ENCODE measurements around the gene NFIB. TPM values are rescaled to one million over a fixed set of nuclear protein-coding genes. Genes with fewer than 3 reads are reported as not detected.

Gene NFIB
- total RNA-seq, 1 donor from 2014 or later: 76.4 TPM

GRCh38 chr9:14158136-14158813, 155.7 kb downstream of the NFIB start:
- Mint-ChIP-seq H3K36me3 (peaks cover 20% of the 10 kb centered on the region), H3K4me3 (no peak overlapping the region), H3K9me3 (no peaks in the 10 kb centered on the region), H3K27me3 (no peaks in the 10 kb centered on the region), H3K27ac (no peak overlapping the region), H3K4me1 (ENCODE audit: unreplicated experiment) (peaks cover 32% of the 10 kb centered on the region)
- TF ChIP-seq CTCF (conservative IDR thresholded peaks at IDR 0.05): no peak
- DNase-seq (ENCODE audit: extremely low spot score, unreplicated experiment): no peak

- no peak for DNase-seq (ENCODE audit: extremely low spot score, unreplicated experiment)
- H3K27me3 Mint-ChIP-seq: no peaks in the 10 kb centered on the region
- peaks cover 20% of the 10 kb centered on the region for H3K36me3 Mint-ChIP-seq
- H3K4me1 Mint-ChIP-seq (ENCODE audit: unreplicated experiment): peaks cover 42% of the 10 kb centered on the region
- H3K9me3 Mint-ChIP-seq: no peaks in the 10 kb centered on the region
- TF ChIP-seq CTCF (conservative IDR thresholded peaks at IDR 0.05): no peak
- H3K27ac Mint-ChIP-seq: no peak overlapping the region
- no peak overlapping the region for H3K4me3 Mint-ChIP-seq
These were observed 156.8 kb downstream of the NFIB start for GRCh38 chr9:14157191-14157590.

- Mint-ChIP-seq H3K27ac (no peak overlapping the region), H3K4me1 (ENCODE audit: unreplicated experiment) (peaks cover 43% of the 10 kb centered on the region), H3K27me3 (no peaks in the 10 kb centered on the region), H3K4me3 (no peak overlapping the region), H3K36me3 (peaks cover 23% of the 10 kb centered on the region), H3K9me3 (no peaks in the 10 kb centered on the region)
- no peak for TF ChIP-seq CTCF (conservative IDR thresholded peaks at IDR 0.05)
- no peak for DNase-seq (ENCODE audit: extremely low spot score, unreplicated experiment)
These were observed 157.9 kb downstream of the NFIB start for GRCh38 chr9:14156046-14156445.

GRCh38 chr9:14155237-14155636, 158.7 kb downstream of the NFIB start:
- no peaks in the 10 kb centered on the region for H3K9me3 Mint-ChIP-seq

GRCh38 chr9:14153310-14153720, 160.6 kb downstream of the NFIB start:
- Mint-ChIP-seq H3K27me3 (no peaks in the 10 kb centered on the region), H3K4me3 (no peak overlapping the region), H3K27ac (no peak overlapping the region), H3K4me1 (ENCODE audit: unreplicated experiment) (peaks cover 42% of the 10 kb centered on the region), H3K36me3 (peaks cover 24% of the 10 kb centered on the region), H3K9me3 (no peaks in the 10 kb centered on the region)
- no peak for DNase-seq (ENCODE audit: extremely low spot score, unreplicated experiment)
- TF ChIP-seq CTCF (conservative IDR thresholded peaks at IDR 0.05): no peak

More at GRCh38 chr9:14155237-14155636, 158.7 kb downstream of the NFIB start:
- no peak for DNase-seq (ENCODE audit: extremely low spot score, unreplicated experiment)
- Mint-ChIP-seq H3K4me3 (no peak overlapping the region), H3K36me3 (peaks cover 26% of the 10 kb centered on the region), H3K4me1 (ENCODE audit: unreplicated experiment) (peaks cover 43% of the 10 kb centered on the region), H3K27me3 (no peaks in the 10 kb centered on the region), H3K27ac (no peak overlapping the region)
- TF ChIP-seq CTCF (conservative IDR thresholded peaks at IDR 0.05): no peak
